WTC11 (cell line): ENCODE results near the gene WARS2. TPM values are rescaled to one million over a fixed set of nuclear protein-coding genes. Genes with fewer than 3 reads are reported as not detected.

ENCODE experiments used
- ATAC-seq: fragments of 200-7000 bp; cut with Tn5 transposase; 2 replicates; pipeline ENCODE4 v1.10.0; 2021; ENCODE audit warnings: mild to moderate bottlenecking, moderate library complexity
- CTCF ChIA-PET: fragments of 300-600 bp; sonication (Branson Sonifier 250); formaldehyde crosslinking; loops from one replicate; lab custom pipeline; 2021; ENCODE audit warnings: antibody characterized with exemption; lab: Charles Lee
- POLR2A ChIA-PET: fragments of 350-600 bp; sonication (Branson Sonifier 250); formaldehyde crosslinking; loops from one replicate; lab custom pipeline; 2021; ENCODE audit warnings: antibody characterized with exemption; lab: Charles Lee
- DNase-seq: peaks from one replicate; pipeline ENCODE4 v3.0.0; 2021; ENCODE audit warnings: low spot score
- H3K27ac Mint-ChIP-seq: 2 replicates; pipeline ENCODE4 v1.8.0; 2021; ENCODE audit warnings: mixed read lengths
- H3K27me3 Mint-ChIP-seq: 2 replicates; pipeline ENCODE4 v1.8.0; 2021; ENCODE audit warnings: low read depth, mild to moderate bottlenecking, moderate library complexity, mixed read lengths
- H3K36me3 Mint-ChIP-seq: 2 replicates; pipeline ENCODE4 v1.8.0; 2021; ENCODE audit warnings: mixed read lengths
- H3K4me1 Mint-ChIP-seq: 2 replicates; pipeline ENCODE4 v1.8.0; 2022; ENCODE audit warnings: mixed read lengths
- H3K4me3 Mint-ChIP-seq: 2 replicates; pipeline ENCODE4 v1.8.0; 2021; ENCODE audit warnings: mild to moderate bottlenecking, moderate library complexity, mixed read lengths
- H3K9me3 Mint-ChIP-seq: 2 replicates; pipeline ENCODE4 v1.8.0; 2021; ENCODE audit warnings: mixed read lengths
- CREM ChIP-seq: sonication (generic); formaldehyde crosslinking; IDR thresholded peaks from 2 replicates; pipeline ENCODE4 v1.8.1; 2022; ENCODE audit warnings: mild to moderate bottlenecking, missing genetic modification reagents, moderate library complexity
- EMX1 ChIP-seq: fragments of 250-450 bp; sonication (Bioruptor Pico); IDR thresholded peaks from 2 replicates; pipeline ENCODE4 v1.8.0; 2021; ENCODE audit warnings: mild to moderate bottlenecking
- GABPB1 ChIP-seq: sonication (generic); formaldehyde crosslinking; IDR thresholded peaks from 2 replicates; pipeline ENCODE4 v1.8.1; 2023; ENCODE audit warnings: mild to moderate bottlenecking, missing genetic modification reagents
- HMGA2 ChIP-seq: fragments of 250-450 bp; sonication (Bioruptor Pico); IDR thresholded peaks from 2 replicates; pipeline ENCODE4 v1.4.0; 2021; ENCODE audit warnings: mild to moderate bottlenecking, moderate library complexity
- IRF2 ChIP-seq: sonication (generic); formaldehyde crosslinking; IDR thresholded peaks from 2 replicates; pipeline ENCODE4 v1.8.0; 2022; ENCODE audit warnings: low read depth, missing genetic modification reagents, borderline replicate concordance
- JAZF1 ChIP-seq: fragments of 250-450 bp; sonication (Bioruptor Pico); IDR thresholded peaks from 2 replicates; pipeline ENCODE4 v1.9.0; 2021; ENCODE audit warnings: moderate library complexity, mild to moderate bottlenecking, inconsistent platforms
- NFYB ChIP-seq: sonication (generic); formaldehyde crosslinking; conservative IDR thresholded peaks from 2 replicates; pipeline ENCODE4 v1.8.0; 2022; ENCODE audit warnings: low read depth, missing genetic modification reagents
- NR1H2 ChIP-seq: sonication (generic); formaldehyde crosslinking; IDR thresholded peaks from 2 replicates; pipeline ENCODE4 v1.9.0; 2021; ENCODE audit warnings: mild to moderate bottlenecking, moderate library complexity, missing genetic modification reagents
- TCF7 ChIP-seq: sonication (generic); formaldehyde crosslinking; IDR thresholded peaks from 2 replicates; pipeline ENCODE4 v1.8.0; 2022; ENCODE audit warnings: mild to moderate bottlenecking, low read depth, missing genetic modification reagents, moderate library complexity
- TP53 ChIP-seq: sonication (generic); formaldehyde crosslinking; IDR thresholded peaks from 2 replicates; pipeline ENCODE4 v1.8.1; 2023; ENCODE audit warnings: mild to moderate bottlenecking, missing genetic modification reagents
- ZNF138 ChIP-seq: sonication (generic); formaldehyde crosslinking; conservative IDR thresholded peaks from 2 replicates; pipeline ENCODE4 v1.8.1; 2022; ENCODE audit warnings: mild to moderate bottlenecking, moderate library complexity, missing genetic modification reagents
- ZNF232 ChIP-seq: sonication (generic); formaldehyde crosslinking; IDR thresholded peaks from 2 replicates; pipeline ENCODE4 v1.8.0; 2022; ENCODE audit warnings: mild to moderate bottlenecking, missing genetic modification reagents
- ZNF416 ChIP-seq: fragments of 250-450 bp; sonication (Bioruptor Pico); IDR thresholded peaks from 2 replicates; pipeline ENCODE4 v1.9.0; 2021; ENCODE audit warnings: mild to moderate bottlenecking, inconsistent platforms
- total RNA-seq: library from RNA; stranded (reverse); gene quantifications from 3 replicates; pipeline ENCODE4 v1.2.3, GENCODE V29; 2021
- TF ChIP-seq, protein P1 (sequence below): sonication (generic); formaldehyde crosslinking; IDR thresholded peaks from 2 replicates; pipeline ENCODE4 v1.8.0; 2022; ENCODE audit warnings: mild to moderate bottlenecking, missing genetic modification reagents
- TF ChIP-seq, protein P2 (sequence below): sonication (generic); formaldehyde crosslinking; IDR thresholded peaks from 2 replicates; pipeline ENCODE4 v1.8.1; 2022; ENCODE audit warnings: low read depth, missing genetic modification reagents, borderline replicate concordance
- TF ChIP-seq, protein P3 (sequence below): sonication (generic); formaldehyde crosslinking; IDR thresholded peaks from 2 replicates; pipeline ENCODE4 v1.8.1; 2023; ENCODE audit warnings: mild to moderate bottlenecking, missing genetic modification reagents, borderline replicate concordance
- TF ChIP-seq, protein P4 (sequence below): fragments of 250-450 bp; sonication (Bioruptor Pico); conservative IDR thresholded peaks from 2 replicates; pipeline ENCODE4 v1.9.0; 2021; ENCODE audit warnings: mild to moderate bottlenecking
- TF ChIP-seq, protein P5 (sequence below): sonication (generic); formaldehyde crosslinking; IDR thresholded peaks from 2 replicates; pipeline ENCODE4 v1.8.1; 2023; ENCODE audit warnings: mild to moderate bottlenecking, missing genetic modification reagents, moderate library complexity
- TF ChIP-seq, protein P6 (sequence below): sonication (generic); formaldehyde crosslinking; conservative IDR thresholded peaks from 2 replicates; pipeline ENCODE4 v1.8.1; 2023; ENCODE audit warnings: mild to moderate bottlenecking, low read depth, missing genetic modification reagents, moderate library complexity
- TF ChIP-seq, protein P7 (sequence below): sonication (generic); formaldehyde crosslinking; IDR thresholded peaks from 2 replicates; pipeline ENCODE4 v1.8.0; 2023; ENCODE audit warnings: missing genetic modification reagents
- TF ChIP-seq, protein P8 (sequence below): fragments of 250-450 bp; sonication (Bioruptor Pico); IDR thresholded peaks from 2 replicates; pipeline ENCODE4 v1.8.0; 2021; ENCODE audit warnings: mild to moderate bottlenecking

The WARS2 gene
- total RNA-seq, 1 experiment from 2014 or later, result 9.3 TPM

DNA sequence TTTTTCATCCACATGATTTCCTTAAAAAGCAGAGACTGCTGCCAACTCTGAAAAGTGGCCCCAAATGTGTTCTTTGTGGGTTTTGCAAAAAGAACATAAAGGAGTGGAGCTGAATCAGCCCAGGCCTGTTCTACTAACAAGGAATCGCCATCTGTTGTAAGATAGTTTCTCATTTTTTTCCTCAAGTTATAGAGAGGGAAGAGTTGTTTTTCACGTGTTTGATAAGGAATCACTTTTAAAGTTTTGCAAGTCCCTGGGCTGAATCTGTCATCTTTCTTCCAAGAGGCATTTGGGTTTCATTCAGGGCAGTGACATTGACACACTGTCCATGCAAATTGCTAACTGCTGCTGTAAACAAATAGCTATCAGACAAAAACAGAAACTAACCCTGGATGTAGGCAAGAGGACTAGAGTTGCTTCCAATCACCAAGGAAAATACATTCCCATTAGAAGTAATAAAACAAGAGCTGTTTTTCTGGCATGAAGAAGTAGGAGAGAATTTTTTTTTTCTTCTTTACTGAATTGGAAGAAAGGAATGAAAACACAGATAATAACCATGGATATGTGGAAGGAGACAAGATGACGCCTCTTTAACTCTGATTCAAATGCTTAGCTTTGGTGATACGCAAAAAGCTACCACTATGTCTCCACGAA lies 93.5 kb downstream of the WARS2 start (continued):
- TF ChIP-seq, protein P1, sequence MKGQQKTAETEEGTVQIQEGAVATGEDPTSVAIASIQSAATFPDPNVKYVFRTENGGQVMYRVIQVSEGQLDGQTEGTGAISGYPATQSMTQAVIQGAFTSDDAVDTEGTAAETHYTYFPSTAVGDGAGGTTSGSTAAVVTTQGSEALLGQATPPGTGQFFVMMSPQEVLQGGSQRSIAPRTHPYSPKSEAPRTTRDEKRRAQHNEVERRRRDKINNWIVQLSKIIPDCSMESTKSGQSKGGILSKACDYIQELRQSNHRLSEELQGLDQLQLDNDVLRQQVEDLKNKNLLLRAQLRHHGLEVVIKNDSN, result no peak
- no peak for TF ChIP-seq ZNF138 (CRISPR knock-in tag)
- TF ChIP-seq, protein P2, sequence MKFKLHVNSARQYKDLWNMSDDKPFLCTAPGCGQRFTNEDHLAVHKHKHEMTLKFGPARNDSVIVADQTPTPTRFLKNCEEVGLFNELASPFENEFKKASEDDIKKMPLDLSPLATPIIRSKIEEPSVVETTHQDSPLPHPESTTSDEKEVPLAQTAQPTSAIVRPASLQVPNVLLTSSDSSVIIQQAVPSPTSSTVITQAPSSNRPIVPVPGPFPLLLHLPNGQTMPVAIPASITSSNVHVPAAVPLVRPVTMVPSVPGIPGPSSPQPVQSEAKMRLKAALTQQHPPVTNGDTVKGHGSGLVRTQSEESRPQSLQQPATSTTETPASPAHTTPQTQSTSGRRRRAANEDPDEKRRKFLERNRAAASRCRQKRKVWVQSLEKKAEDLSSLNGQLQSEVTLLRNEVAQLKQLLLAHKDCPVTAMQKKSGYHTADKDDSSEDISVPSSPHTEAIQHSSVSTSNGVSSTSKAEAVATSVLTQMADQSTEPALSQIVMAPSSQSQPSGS (CRISPR knock-in tag), result no peak
- no peak for TF ChIP-seq IRF2 (CRISPR knock-in tag)
- TF ChIP-seq, protein P3, sequence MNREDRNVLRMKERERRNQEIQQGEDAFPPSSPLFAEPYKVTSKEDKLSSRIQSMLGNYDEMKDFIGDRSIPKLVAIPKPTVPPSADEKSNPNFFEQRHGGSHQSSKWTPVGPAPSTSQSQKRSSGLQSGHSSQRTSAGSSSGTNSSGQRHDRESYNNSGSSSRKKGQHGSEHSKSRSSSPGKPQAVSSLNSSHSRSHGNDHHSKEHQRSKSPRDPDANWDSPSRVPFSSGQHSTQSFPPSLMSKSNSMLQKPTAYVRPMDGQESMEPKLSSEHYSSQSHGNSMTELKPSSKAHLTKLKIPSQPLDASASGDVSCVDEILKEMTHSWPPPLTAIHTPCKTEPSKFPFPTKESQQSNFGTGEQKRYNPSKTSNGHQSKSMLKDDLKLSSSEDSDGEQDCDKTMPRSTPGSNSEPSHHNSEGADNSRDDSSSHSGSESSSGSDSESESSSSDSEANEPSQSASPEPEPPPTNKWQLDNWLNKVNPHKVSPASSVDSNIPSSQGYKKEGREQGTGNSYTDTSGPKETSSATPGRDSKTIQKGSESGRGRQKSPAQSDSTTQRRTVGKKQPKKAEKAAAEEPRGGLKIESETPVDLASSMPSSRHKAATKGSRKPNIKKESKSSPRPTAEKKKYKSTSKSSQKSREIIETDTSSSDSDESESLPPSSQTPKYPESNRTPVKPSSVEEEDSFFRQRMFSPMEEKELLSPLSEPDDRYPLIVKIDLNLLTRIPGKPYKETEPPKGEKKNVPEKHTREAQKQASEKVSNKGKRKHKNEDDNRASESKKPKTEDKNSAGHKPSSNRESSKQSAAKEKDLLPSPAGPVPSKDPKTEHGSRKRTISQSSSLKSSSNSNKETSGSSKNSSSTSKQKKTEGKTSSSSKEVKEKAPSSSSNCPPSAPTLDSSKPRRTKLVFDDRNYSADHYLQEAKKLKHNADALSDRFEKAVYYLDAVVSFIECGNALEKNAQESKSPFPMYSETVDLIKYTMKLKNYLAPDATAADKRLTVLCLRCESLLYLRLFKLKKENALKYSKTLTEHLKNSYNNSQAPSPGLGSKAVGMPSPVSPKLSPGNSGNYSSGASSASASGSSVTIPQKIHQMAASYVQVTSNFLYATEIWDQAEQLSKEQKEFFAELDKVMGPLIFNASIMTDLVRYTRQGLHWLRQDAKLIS (CRISPR knock-in tag), result no peak
- TF ChIP-seq, protein P4, sequence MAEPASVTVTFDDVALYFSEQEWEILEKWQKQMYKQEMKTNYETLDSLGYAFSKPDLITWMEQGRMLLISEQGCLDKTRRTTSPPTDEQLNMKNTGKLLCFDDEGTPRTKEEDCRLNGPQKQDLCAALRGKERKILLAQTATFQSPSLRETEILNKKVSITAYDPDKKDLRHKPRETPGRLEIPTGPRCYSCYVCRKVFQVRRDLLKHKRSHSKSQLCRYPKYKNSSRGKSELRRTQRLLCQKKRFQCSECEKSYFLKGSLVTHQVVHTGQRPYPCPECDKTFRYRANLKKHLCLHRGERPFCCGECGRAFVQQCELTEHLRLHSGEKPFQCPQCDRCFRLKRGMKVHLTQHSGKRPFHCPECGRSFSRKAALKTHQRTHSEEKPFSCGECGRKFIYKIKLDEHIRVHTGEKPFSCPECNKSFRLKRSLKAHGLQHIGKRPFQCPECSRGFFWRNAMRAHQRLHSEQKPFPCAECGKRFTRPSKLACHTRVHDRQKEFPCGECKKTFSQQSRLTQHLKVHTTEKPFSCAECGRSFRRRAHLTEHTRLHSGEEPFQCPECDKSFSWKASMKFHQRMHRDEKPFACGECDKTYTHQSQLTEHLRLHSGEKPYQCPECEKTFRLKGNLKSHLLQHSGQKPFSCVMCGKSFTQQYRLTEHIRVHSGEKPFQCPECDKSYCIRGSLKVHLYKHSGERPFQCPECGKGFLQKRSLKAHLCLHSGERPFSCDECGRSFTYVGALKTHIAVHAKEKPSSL (CRISPR knock-in tag), result no peak
- TF ChIP-seq ZNF232 (CRISPR knock-in tag), result no peak
- TF ChIP-seq JAZF1 (CRISPR knock-in tag), result no peak
- TF ChIP-seq, protein P5, sequence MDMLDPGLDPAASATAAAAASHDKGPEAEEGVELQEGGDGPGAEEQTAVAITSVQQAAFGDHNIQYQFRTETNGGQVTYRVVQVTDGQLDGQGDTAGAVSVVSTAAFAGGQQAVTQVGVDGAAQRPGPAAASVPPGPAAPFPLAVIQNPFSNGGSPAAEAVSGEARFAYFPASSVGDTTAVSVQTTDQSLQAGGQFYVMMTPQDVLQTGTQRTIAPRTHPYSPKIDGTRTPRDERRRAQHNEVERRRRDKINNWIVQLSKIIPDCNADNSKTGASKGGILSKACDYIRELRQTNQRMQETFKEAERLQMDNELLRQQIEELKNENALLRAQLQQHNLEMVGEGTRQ (CRISPR knock-in tag), result no peak
- TF ChIP-seq NR1H2 (CRISPR knock-in tag), result no peak
- TF ChIP-seq, protein P6, sequence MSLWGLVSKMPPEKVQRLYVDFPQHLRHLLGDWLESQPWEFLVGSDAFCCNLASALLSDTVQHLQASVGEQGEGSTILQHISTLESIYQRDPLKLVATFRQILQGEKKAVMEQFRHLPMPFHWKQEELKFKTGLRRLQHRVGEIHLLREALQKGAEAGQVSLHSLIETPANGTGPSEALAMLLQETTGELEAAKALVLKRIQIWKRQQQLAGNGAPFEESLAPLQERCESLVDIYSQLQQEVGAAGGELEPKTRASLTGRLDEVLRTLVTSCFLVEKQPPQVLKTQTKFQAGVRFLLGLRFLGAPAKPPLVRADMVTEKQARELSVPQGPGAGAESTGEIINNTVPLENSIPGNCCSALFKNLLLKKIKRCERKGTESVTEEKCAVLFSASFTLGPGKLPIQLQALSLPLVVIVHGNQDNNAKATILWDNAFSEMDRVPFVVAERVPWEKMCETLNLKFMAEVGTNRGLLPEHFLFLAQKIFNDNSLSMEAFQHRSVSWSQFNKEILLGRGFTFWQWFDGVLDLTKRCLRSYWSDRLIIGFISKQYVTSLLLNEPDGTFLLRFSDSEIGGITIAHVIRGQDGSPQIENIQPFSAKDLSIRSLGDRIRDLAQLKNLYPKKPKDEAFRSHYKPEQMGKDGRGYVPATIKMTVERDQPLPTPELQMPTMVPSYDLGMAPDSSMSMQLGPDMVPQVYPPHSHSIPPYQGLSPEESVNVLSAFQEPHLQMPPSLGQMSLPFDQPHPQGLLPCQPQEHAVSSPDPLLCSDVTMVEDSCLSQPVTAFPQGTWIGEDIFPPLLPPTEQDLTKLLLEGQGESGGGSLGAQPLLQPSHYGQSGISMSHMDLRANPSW (CRISPR knock-in tag), result no peak
- no peak for TF ChIP-seq HMGA2 (CRISPR knock-in tag)

DNA sequence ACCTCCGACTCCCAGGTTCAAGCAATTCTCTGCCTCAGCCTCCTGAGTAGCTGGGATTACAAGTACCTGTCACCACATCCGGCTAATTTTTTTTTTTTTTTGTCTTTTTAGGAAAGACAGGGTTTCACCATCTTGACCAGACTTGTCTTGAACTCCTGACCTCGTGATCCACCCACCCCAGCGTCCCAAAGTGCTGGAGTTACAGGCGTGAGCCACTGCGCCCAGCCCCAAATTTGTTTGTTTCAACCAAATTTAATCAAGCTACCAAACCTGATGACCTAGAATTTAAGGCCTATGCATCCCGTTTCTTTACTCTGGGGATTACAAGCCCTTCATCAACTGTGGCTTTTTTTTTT lies 94.0 kb downstream of the WARS2 start:
- DNase-seq (no peak), ATAC-seq (no peak)
- H3K27me3 Mint-ChIP-seq, result no peaks in the 10 kb centered on the region
- peaks cover 23% of the 10 kb centered on the region for H3K4me1 Mint-ChIP-seq
- ChIA-PET CTCF (no interaction called here), POLR2A (interaction anchor here (0.6 to 0.7 kb wide), 2 partner anchors 24 to 236 kb away, joined by 3 to 4 read pairs; no protein-coding TSS in a partner anchor)
- H3K27ac Mint-ChIP-seq, result no peak overlapping the region
- H3K36me3 Mint-ChIP-seq, result 0 out of 2 replicates have a peak, but pooled peaks cover 3% of the 10 kb centered on the region
- no peaks in the 10 kb centered on the region for H3K9me3 Mint-ChIP-seq
- H3K4me3 Mint-ChIP-seq, result no peak overlapping the region
- TF ChIP-seq TCF7 (CRISPR knock-in tag) (no peak), GABPB1 (no peak), EMX1 (no peak), CREM (no peak), NFYB (no peak), TP53 (no peak), JAZF1 (CRISPR knock-in tag) (no peak), ZNF416 (CRISPR knock-in tag) (no peak)
- TF ChIP-seq, protein P7, sequence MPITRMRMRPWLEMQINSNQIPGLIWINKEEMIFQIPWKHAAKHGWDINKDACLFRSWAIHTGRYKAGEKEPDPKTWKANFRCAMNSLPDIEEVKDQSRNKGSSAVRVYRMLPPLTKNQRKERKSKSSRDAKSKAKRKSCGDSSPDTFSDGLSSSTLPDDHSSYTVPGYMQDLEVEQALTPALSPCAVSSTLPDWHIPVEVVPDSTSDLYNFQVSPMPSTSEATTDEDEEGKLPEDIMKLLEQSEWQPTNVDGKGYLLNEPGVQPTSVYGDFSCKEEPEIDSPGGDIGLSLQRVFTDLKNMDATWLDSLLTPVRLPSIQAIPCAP (CRISPR knock-in tag), result no peak
- TF ChIP-seq, protein P8, sequence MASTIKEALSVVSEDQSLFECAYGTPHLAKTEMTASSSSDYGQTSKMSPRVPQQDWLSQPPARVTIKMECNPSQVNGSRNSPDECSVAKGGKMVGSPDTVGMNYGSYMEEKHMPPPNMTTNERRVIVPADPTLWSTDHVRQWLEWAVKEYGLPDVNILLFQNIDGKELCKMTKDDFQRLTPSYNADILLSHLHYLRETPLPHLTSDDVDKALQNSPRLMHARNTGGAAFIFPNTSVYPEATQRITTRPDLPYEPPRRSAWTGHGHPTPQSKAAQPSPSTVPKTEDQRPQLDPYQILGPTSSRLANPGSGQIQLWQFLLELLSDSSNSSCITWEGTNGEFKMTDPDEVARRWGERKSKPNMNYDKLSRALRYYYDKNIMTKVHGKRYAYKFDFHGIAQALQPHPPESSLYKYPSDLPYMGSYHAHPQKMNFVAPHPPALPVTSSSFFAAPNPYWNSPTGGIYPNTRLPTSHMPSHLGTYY (CRISPR knock-in tag), result no peak
